Astrocyte (in vitro differentiated cells and primary cell): ENCODE data around the gene CREB3L1. TPM values are rescaled to one million over a fixed set of nuclear protein-coding genes. Genes with fewer than 3 reads are reported as not detected.

Experiments used
- DNase-seq: peaks from one replicate; pipeline ENCODE4 v3.0.0-alpha.2; 2010; ENCODE audit warnings: low read depth
- FAIRE-seq: peaks from 2 replicates; lab custom pipeline; 2011; peaks lifted over from hg19 to GRCh38; lab: Jason Lieb, UNC
- H2AFZ ChIP-seq: 2 replicates; pipeline ENCODE4 v1.6.0; 2012; ENCODE audit warnings: low read depth, low read length, inconsistent platforms
- H3K27ac ChIP-seq: 2 replicates; pipeline ENCODE4 v1.5.1; 2011; ENCODE audit warnings: low read depth, low read length, inconsistent platforms
- H3K27me3 ChIP-seq: 2 replicates; pipeline ENCODE4 v1.6.0; 2011; ENCODE audit warnings: low read length, inconsistent platforms; ENCODE audit not compliant: insufficient read depth
- H3K36me3 ChIP-seq: 2 replicates; pipeline ENCODE4 v1.5.1; 2011; ENCODE audit warnings: low read length, inconsistent platforms; ENCODE audit not compliant: insufficient read depth
- H3K4me1 ChIP-seq: 2 replicates; pipeline ENCODE4 v1.5.1; 2011; ENCODE audit warnings: low read length, inconsistent platforms; ENCODE audit not compliant: insufficient read depth
- H3K4me2 ChIP-seq: 2 replicates; pipeline ENCODE4 v1.6.0; 2012; ENCODE audit warnings: low read length, inconsistent platforms
- H3K4me3 ChIP-seq: 2 replicates; pipeline ENCODE4 v1.5.1; 2011; ENCODE audit warnings: low read depth, mild to moderate bottlenecking, low read length, inconsistent platforms; ENCODE audit not compliant: insufficient read depth
- H3K79me2 ChIP-seq: 2 replicates; pipeline ENCODE4 v1.6.0; 2012; ENCODE audit warnings: mild to moderate bottlenecking, low read length, inconsistent platforms; ENCODE audit not compliant: insufficient read depth
- H3K9ac ChIP-seq: 2 replicates; pipeline ENCODE4 v1.6.0; 2012; ENCODE audit warnings: mild to moderate bottlenecking, low read length, inconsistent platforms
- H3K9me3 ChIP-seq: 2 replicates; pipeline ENCODE4 v1.5.1; 2012; ENCODE audit warnings: low read depth, mild to moderate bottlenecking, low read length, inconsistent platforms; ENCODE audit not compliant: insufficient read depth
- H4K20me1 ChIP-seq: 2 replicates; pipeline ENCODE4 v1.6.0; 2012; ENCODE audit warnings: low read length, inconsistent platforms; ENCODE audit not compliant: insufficient read depth
- H3K27ac Mint-ChIP-seq: one replicate; pipeline ENCODE4 v1.8.0; 2021; ENCODE audit warnings: mild to moderate bottlenecking, mixed read lengths; ENCODE audit not compliant: unreplicated experiment
- H3K27me3 Mint-ChIP-seq: one replicate; pipeline ENCODE4 v1.8.0; 2021; ENCODE audit warnings: low read depth, mixed read lengths; ENCODE audit not compliant: unreplicated experiment
- H3K36me3 Mint-ChIP-seq: one replicate; pipeline ENCODE4 v1.8.0; 2021; ENCODE audit warnings: low read depth, mixed read lengths; ENCODE audit not compliant: unreplicated experiment
- H3K4me1 Mint-ChIP-seq: one replicate; pipeline ENCODE4 v1.8.0; 2021; ENCODE audit warnings: low read depth, mixed read lengths; ENCODE audit not compliant: unreplicated experiment
- H3K4me3 Mint-ChIP-seq: one replicate; pipeline ENCODE4 v1.8.0; 2021; ENCODE audit warnings: mild to moderate bottlenecking, moderate library complexity, mixed read lengths; ENCODE audit not compliant: unreplicated experiment
- H3K9me3 Mint-ChIP-seq: one replicate; pipeline ENCODE4 v1.8.0; 2021; ENCODE audit warnings: mild to moderate bottlenecking, mixed read lengths; ENCODE audit not compliant: unreplicated experiment
- EZH2 ChIP-seq: IDR thresholded peaks from 2 replicates; pipeline ENCODE4 v1.6.1; 2012; ENCODE audit warnings: mild to moderate bottlenecking, low read length, inconsistent platforms; ENCODE audit not compliant: insufficient read depth
- total RNA-seq: library from RNA; stranded (reverse); gene quantifications from 2 replicates; pipeline ENCODE4 v1.2.1, GENCODE V29; 2021
- TF ChIP-seq, protein P1 (sequence below): IDR thresholded peaks from 2 replicates; pipeline ENCODE4 v1.5.1; 2011; ENCODE audit warnings: low read depth, mild to moderate bottlenecking, inconsistent platforms, low read length, moderate library complexity; ENCODE audit not compliant: insufficient read depth

The CREB3L1 gene
- total RNA-seq, 1 donor from 2014 or later = 324 TPM

DNA sequence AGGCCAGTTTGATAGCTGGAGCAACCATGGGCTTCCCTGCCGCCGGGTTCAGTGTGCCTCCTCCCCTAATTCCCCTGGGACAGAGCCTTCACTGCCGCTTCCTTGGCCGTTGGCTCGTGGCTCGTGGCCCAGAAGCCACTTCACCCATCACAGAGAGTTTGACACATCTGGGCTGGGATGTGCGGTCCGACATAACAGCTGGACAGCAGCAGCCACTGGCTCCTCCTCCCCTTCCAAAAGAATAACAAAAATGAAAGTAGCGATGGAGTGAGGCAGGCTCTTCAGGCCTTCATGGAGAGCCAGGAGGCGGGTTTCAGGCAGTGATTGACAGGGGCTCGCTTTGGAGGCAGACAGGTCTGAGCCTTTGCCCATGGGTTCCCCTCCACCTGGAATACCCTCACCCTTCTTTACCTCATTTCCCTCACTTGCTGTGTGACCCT lies 8.2 kb downstream of the CREB3L1 start:
- Histone ChIP-seq H3K79me2 (peaks cover 95% of the 10 kb centered on the region), H4K20me1 (peaks cover 92% of the 10 kb centered on the region), H3K9me3 (no peaks in the 10 kb centered on the region), H3K4me2 (peak overlapping the region; percentile 32), H3K27ac (no peak overlapping the region), H2AFZ (no peak overlapping the region), H3K36me3 (peaks cover 5% of the 10 kb centered on the region), H3K4me1 (peaks cover 38% of the 10 kb centered on the region), H3K27me3 (no peaks in the 10 kb centered on the region), H3K4me3 (no peak overlapping the region), H3K9ac (no peak overlapping the region)
- DNase-seq = no peak
- FAIRE-seq = no peak
- Mint-ChIP-seq H3K27ac (peak overlapping the region; percentile 62), H3K9me3 (no peaks in the 10 kb centered on the region), H3K4me1 (peaks cover 53% of the 10 kb centered on the region), H3K4me3 (peak overlapping the region; percentile 40), H3K27me3 (no peaks in the 10 kb centered on the region), H3K36me3 (peaks cover 40% of the 10 kb centered on the region)
- TF ChIP-seq, protein P1, sequence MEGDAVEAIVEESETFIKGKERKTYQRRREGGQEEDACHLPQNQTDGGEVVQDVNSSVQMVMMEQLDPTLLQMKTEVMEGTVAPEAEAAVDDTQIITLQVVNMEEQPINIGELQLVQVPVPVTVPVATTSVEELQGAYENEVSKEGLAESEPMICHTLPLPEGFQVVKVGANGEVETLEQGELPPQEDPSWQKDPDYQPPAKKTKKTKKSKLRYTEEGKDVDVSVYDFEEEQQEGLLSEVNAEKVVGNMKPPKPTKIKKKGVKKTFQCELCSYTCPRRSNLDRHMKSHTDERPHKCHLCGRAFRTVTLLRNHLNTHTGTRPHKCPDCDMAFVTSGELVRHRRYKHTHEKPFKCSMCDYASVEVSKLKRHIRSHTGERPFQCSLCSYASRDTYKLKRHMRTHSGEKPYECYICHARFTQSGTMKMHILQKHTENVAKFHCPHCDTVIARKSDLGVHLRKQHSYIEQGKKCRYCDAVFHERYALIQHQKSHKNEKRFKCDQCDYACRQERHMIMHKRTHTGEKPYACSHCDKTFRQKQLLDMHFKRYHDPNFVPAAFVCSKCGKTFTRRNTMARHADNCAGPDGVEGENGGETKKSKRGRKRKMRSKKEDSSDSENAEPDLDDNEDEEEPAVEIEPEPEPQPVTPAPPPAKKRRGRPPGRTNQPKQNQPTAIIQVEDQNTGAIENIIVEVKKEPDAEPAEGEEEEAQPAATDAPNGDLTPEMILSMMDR = no peak
- no peak for TF ChIP-seq EZH2

DNA sequence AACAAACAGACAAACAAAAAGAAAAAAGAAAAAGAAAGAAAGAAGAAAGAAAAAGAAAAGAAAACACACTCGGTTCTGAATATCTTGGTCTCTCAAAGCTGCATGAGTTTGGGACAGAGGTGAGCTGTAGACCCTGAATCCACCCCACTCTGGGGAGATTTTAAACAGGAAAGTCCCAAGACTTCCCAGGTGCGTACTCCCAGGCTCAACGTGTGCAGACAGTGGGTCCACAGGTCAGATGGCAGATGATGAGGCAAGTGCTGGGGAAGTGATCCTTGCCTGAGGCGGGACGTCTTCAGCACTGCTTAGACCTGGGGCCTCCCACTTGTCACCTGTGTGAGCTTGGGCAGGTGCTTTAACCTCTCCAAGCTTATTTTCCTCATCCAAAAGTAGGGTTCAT lies 9.3 kb downstream of the CREB3L1 start:
- Histone ChIP-seq H3K27ac (no peak overlapping the region), H3K4me1 (peaks cover 38% of the 10 kb centered on the region), H2AFZ (no peak overlapping the region), H3K9ac (no peak overlapping the region), H3K27me3 (no peaks in the 10 kb centered on the region), H4K20me1 (peaks cover 80% of the 10 kb centered on the region), H3K79me2 (peaks cover 94% of the 10 kb centered on the region), H3K4me3 (no peak overlapping the region), H3K4me2 (no peak overlapping the region), H3K9me3 (no peaks in the 10 kb centered on the region), H3K36me3 (peaks cover 3% of the 10 kb centered on the region)
- H3K4me1 Mint-ChIP-seq = peaks cover 58% of the 10 kb centered on the region
- TF ChIP-seq, protein P1 = no peak
- TF ChIP-seq EZH2 = no peak
- H3K4me3 Mint-ChIP-seq = no peak overlapping the region
- peaks cover 40% of the 10 kb centered on the region for H3K36me3 Mint-ChIP-seq
- no peak for FAIRE-seq
- H3K9me3 Mint-ChIP-seq = no peaks in the 10 kb centered on the region
- DNase-seq = no peak
- H3K27ac Mint-ChIP-seq = peak overlapping the region; percentile 83
- no peaks in the 10 kb centered on the region for H3K27me3 Mint-ChIP-seq

DNA sequence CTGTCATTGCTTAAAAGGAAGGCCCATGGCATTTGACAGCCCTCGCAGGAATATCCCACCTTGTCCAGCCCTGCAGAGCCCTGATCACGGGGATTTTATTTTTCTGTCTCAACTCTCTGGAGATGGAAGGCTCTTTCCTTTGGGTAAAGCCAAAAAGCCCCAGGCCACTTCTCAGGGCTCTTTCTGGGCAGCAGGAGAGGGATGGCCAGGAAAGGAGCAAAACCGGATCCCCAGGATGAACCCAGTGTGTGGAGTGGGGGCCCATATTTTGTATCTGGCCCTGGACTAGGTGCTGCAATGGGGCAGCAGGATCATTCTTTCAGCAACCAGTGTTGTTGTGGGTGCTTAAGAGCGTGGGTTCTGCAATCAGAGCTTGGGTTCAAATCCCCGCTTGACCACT lies 11.0 kb downstream of the CREB3L1 start:
- H3K79me2 ChIP-seq = peaks cover 94% of the 10 kb centered on the region
- FAIRE-seq (no peak), DNase-seq (no peak)
- Mint-ChIP-seq H3K4me3 (no peak overlapping the region), H3K27ac (no peak overlapping the region), H3K4me1 (peaks cover 60% of the 10 kb centered on the region), H3K36me3 (peaks cover 35% of the 10 kb centered on the region), H3K27me3 (no peaks in the 10 kb centered on the region), H3K9me3 (no peaks in the 10 kb centered on the region)
- TF ChIP-seq EZH2 = no peak
- TF ChIP-seq, protein P1 = no peak
- peaks cover 64% of the 10 kb centered on the region for H4K20me1 ChIP-seq
- no peak overlapping the region for H3K4me2 ChIP-seq
- no peaks in the 10 kb centered on the region for H3K36me3 ChIP-seq
- no peaks in the 10 kb centered on the region for H3K9me3 ChIP-seq
- H3K4me1 ChIP-seq = peaks cover 47% of the 10 kb centered on the region
- H2AFZ ChIP-seq = no peak overlapping the region
- H3K27ac ChIP-seq = no peak overlapping the region
- H3K27me3 ChIP-seq = no peaks in the 10 kb centered on the region
- H3K9ac ChIP-seq = no peak overlapping the region
- no peak overlapping the region for H3K4me3 ChIP-seq
